Activated naive CD8-positive, alpha-beta T cell treated with anti-CD3 and anti-CD28 coated beads, Interleukin-2, amount 10 ng/mL, durations not matched to agents 7 days and 5 days (primary cell): Measurements from ENCODE around the gene MAML3. TPM values are rescaled to one million over a fixed set of nuclear protein-coding genes. Genes with fewer than 3 reads are reported as not detected.

Experiments used
- ATAC-seq: fragments of 150-1000 bp; cut with Tn5 transposase; one replicate; pipeline ENCODE4 v1.10.0; 2021; ENCODE audit warnings: low read depth, moderate library complexity
- POLR2A ChIA-PET: fragments of 350-600 bp; sonication (Branson Sonifier 250); formaldehyde crosslinking; loops from one replicate; lab custom pipeline; 2021; ENCODE audit warnings: antibody characterized with exemption; lab: Charles Lee
- DNase-seq: peaks from one replicate; pipeline ENCODE4 v3.0.0; 2021
- H3K27ac Mint-ChIP-seq: one replicate; pipeline ENCODE4 v1.8.0; 2022; ENCODE audit warnings: mild to moderate bottlenecking, mixed read lengths
- H3K27me3 Mint-ChIP-seq: one replicate; pipeline ENCODE4 v1.8.0; 2022; ENCODE audit warnings: mild to moderate bottlenecking, moderate library complexity, mixed read lengths
- H3K36me3 Mint-ChIP-seq: one replicate; pipeline ENCODE4 v1.8.0; 2021; ENCODE audit warnings: mild to moderate bottlenecking, mixed read lengths
- H3K4me1 Mint-ChIP-seq: one replicate; pipeline ENCODE4 v1.8.0; 2021; ENCODE audit warnings: mixed read lengths
- H3K4me3 Mint-ChIP-seq: one replicate; pipeline ENCODE4 v1.8.0; 2022; ENCODE audit warnings: mild to moderate bottlenecking, moderate library complexity, mixed read lengths
- H3K9me3 Mint-ChIP-seq: one replicate; pipeline ENCODE4 v1.8.0; 2021; ENCODE audit warnings: mixed read lengths
- total RNA-seq, 2 experiments: library from RNA; stranded (reverse); gene quantifications; one replicate each; pipeline ENCODE4 v1.2.3, GENCODE V29; 2021

Gene MAML3
- total RNA-seq, 2 experiments from 2014 or later, result 4.6 to 4.7 TPM

DNA sequence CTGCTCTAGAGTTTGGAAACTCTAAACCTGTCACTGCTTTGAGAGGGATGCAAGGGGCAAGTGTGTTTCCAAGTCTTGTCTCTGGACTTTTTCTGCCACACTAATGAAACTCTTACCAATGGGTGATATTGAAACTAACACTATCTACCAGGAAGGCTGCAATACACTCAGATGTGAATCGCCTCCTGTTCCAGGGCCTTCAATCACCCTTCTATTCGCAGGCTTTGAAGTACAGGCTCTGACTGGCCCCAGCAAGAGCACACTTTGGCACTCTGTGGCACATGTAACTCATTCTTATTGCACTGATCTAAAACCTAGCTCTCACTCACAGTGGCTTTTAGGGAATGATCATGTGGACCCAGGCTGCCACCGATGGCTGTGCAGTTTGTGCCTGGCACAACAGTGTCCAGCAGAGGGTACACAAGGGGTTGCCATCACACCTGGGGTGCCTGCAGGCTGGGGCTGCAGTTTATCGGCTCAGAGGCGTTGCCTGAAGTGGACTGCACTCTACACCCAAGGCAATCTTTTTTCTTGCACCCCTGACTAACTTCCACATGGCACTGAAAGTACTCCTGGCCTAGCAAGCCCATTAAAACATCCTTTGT, 277.5 kb downstream of the MAML3 start:
- Mint-ChIP-seq H3K27ac (no peak overlapping the region), H3K4me3 (no peak overlapping the region), H3K27me3 (no peaks in the 10 kb centered on the region), H3K9me3 (peaks cover 2% of the 10 kb centered on the region), H3K4me1 (peaks cover 9% of the 10 kb centered on the region), H3K36me3 (peaks cover 2% of the 10 kb centered on the region)
- POLR2A ChIA-PET, result no interaction called here
- no peak for DNase-seq
- no peak for ATAC-seq

- Mint-ChIP-seq H3K4me1 (peaks cover 11% of the 10 kb centered on the region), H3K9me3 (peaks cover 4% of the 10 kb centered on the region), H3K27ac (no peak overlapping the region), H3K27me3 (no peaks in the 10 kb centered on the region), H3K36me3 (peaks cover 2% of the 10 kb centered on the region), H3K4me3 (no peak overlapping the region)
- POLR2A ChIA-PET, result no interaction called here
- DNase-seq (no peak), ATAC-seq (no peak)
Observed at GRCh38 chr4:139875411-139875825, 278.6 kb downstream of the MAML3 start.

DNA sequence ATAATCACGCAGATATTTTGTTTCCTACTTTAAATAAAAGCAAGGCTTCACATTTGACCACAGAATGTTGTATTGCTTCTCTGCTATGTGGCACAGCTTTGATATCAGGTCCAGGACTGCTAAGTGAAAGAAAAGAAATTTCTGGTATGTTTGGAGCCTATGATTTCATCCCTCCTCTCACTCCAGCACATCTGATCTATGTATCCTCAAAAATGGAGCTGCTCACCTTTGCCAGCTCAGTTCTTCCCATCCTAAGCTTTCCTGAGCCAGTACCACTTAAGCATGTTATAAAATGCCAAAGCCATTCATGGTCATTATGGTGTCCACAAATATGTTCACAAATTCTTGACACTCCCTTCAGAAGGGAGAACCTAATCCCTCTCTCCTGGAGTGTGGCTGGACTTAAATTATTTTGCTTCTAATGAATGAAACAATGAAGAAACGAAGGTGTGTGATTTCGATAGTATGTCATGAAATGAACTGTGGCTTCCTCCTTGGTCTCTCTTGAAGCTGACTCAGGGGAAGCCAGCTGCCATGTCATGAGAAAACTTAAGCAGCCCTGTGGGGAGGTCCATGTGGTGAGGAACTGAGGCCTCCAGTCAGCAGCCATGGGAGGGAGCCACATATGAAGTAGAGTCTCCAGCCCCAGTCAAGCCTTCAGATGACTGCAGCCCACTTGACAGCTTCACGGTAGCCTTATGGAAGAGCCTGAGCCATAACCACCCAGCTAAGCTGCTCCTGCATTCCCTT, 280.7 kb downstream of the MAML3 start:
- DNase-seq, result no peak
- peaks cover 11% of the 10 kb centered on the region for H3K4me1 Mint-ChIP-seq
- peaks cover 2% of the 10 kb centered on the region for H3K36me3 Mint-ChIP-seq
- POLR2A ChIA-PET, result no interaction called here
- no peaks in the 10 kb centered on the region for H3K27me3 Mint-ChIP-seq
- ATAC-seq, result no peak
- no peak overlapping the region for H3K27ac Mint-ChIP-seq
- no peak overlapping the region for H3K4me3 Mint-ChIP-seq
- H3K9me3 Mint-ChIP-seq, result peaks cover 4% of the 10 kb centered on the region

- Mint-ChIP-seq H3K9me3 (peaks cover 4% of the 10 kb centered on the region), H3K4me3 (no peak overlapping the region), H3K27me3 (no peaks in the 10 kb centered on the region), H3K4me1 (peaks cover 11% of the 10 kb centered on the region), H3K27ac (no peak overlapping the region), H3K36me3 (peaks cover 2% of the 10 kb centered on the region)
- POLR2A ChIA-PET, result interaction anchor here (0.6 kb wide), 1 partner anchor 94 kb away, joined by 3 read pairs; no protein-coding TSS in a partner anchor
- ATAC-seq (no peak), DNase-seq (no peak)
Observed at GRCh38 chr4:139872274-139872673, 281.7 kb downstream of the MAML3 start.

GRCh38 chr4:139869810-139870209, 284.2 kb downstream of the MAML3 start:
- Mint-ChIP-seq H3K9me3 (peaks cover 4% of the 10 kb centered on the region), H3K36me3 (peaks cover 2% of the 10 kb centered on the region), H3K27ac (no peak overlapping the region), H3K27me3 (no peaks in the 10 kb centered on the region), H3K4me1 (peaks cover 9% of the 10 kb centered on the region), H3K4me3 (no peak overlapping the region)
- POLR2A ChIA-PET, result no interaction called here
- ATAC-seq (no peak), DNase-seq (no peak)

GRCh38 chr4:139866276-139866962, 287.6 kb downstream of the MAML3 start:
- ATAC-seq, result no peak
- H3K4me1 Mint-ChIP-seq, result peaks cover 2% of the 10 kb centered on the region
- POLR2A ChIA-PET, result no interaction called here
- H3K9me3 Mint-ChIP-seq, result peaks cover 2% of the 10 kb centered on the region
- H3K27ac Mint-ChIP-seq, result no peak overlapping the region
- H3K36me3 Mint-ChIP-seq, result no peaks in the 10 kb centered on the region
- no peak overlapping the region for H3K4me3 Mint-ChIP-seq
- DNase-seq, result no peak
- no peaks in the 10 kb centered on the region for H3K27me3 Mint-ChIP-seq

DNA sequence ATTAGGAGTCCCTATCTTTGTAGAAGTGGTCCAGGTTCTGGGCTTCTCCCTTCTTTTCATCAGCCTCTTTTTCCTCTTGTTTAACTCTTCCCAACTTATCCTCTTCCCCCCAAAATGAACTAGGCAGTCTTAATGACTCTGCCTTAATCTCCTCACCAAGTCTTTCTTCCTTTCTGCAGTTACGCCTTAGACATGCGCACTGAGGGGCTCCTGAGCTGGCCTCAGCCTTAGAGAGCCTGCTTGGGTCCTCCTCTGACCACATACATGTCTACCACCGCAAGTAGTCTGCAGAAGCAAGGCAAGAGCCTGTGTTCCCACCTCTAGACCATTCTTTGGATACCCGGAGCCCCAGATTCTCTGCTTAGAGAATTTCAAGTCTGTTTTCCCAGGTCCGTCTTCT, 288.4 kb downstream of the MAML3 start:
- Mint-ChIP-seq H3K27me3 (no peaks in the 10 kb centered on the region), H3K27ac (no peak overlapping the region), H3K4me3 (no peak overlapping the region), H3K4me1 (no peaks in the 10 kb centered on the region), H3K9me3 (no peaks in the 10 kb centered on the region), H3K36me3 (no peaks in the 10 kb centered on the region)
- ATAC-seq, result no peak
- POLR2A ChIA-PET, result no interaction called here
- DNase-seq, result no peak

DNA sequence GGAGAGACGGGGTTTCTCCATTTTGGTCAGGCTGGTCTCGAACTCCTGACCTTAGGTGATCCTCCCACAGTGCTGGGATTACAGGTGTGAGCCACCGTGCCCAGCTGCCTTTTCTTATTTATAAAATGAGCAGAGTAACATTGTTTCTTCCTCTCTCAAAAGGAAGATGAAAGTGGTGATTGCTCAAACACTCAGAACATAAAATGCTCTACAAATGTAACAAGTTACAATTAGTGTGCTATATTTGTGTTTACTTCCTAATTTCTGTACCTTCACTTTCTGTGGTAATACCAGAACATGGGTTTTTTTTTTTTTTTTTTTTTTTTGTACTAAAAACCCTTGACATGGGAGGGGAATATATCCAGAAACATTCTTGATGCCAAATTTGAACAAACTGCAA, 290.5 kb downstream of the MAML3 start:
- Mint-ChIP-seq H3K27ac (no peak overlapping the region), H3K36me3 (no peaks in the 10 kb centered on the region), H3K4me3 (no peak overlapping the region), H3K27me3 (no peaks in the 10 kb centered on the region), H3K9me3 (no peaks in the 10 kb centered on the region), H3K4me1 (peaks cover 5% of the 10 kb centered on the region)
- ATAC-seq, result no peak
- POLR2A ChIA-PET, result no interaction called here
- DNase-seq, result no peak

DNA sequence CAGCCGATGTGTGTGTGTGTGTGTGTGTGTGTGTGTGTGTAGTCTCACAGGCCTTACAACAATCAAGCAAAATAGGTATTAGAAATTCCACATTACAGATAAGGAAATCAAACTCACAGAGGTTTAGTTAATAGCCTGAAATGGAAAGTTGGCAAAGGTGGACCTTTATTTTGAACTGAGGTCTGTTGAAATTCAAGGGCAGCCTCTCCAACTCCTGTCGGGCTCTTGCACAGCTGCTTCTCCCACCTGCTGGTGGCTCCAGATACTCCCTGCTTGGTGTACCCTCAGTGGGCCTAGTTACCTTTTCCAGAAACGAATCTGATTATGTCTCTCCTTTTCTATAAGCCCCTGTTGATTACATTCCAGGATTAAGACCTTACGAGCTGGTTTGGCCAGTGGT, 292.5 kb downstream of the MAML3 start:
- ATAC-seq (no peak), DNase-seq (no peak)
- H3K4me3 Mint-ChIP-seq, result no peak overlapping the region
- no peaks in the 10 kb centered on the region for H3K27me3 Mint-ChIP-seq
- no peaks in the 10 kb centered on the region for H3K9me3 Mint-ChIP-seq
- peaks cover 19% of the 10 kb centered on the region for H3K4me1 Mint-ChIP-seq
- POLR2A ChIA-PET, result no interaction called here
- no peak overlapping the region for H3K27ac Mint-ChIP-seq
- H3K36me3 Mint-ChIP-seq, result peaks cover 1% of the 10 kb centered on the region

DNA sequence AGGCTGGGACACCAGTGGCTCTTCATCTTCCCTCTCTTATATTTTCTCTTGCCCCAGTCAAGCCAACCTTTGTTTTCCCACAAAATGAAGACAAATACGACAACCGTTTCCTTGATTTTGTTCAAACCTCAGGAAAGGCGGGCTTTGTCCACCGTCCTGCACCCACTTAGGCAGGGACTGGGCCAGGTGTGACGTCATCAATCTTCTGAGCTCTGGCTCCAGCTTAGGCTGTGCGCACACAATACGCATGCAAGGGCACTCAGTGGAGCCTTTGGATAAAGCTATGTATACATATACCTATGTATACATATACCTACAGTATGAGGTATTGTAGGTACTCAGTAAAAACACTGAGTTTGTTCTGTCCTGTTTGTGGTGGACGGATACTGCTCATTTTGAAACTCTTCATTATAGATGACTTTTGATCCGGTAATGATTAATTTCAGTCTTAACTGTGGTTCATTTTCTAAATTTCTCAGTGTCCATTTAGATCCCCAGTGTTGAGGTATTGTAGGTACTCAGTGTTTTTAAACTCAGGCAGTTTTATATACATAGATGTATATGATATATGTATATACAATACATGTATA, 293.5 kb downstream of the MAML3 start:
- POLR2A ChIA-PET, result no interaction called here
- Mint-ChIP-seq H3K4me1 (peaks cover 26% of the 10 kb centered on the region), H3K9me3 (no peaks in the 10 kb centered on the region), H3K4me3 (no peak overlapping the region), H3K27me3 (no peaks in the 10 kb centered on the region), H3K36me3 (peaks cover 5% of the 10 kb centered on the region), H3K27ac (no peak overlapping the region)
- ATAC-seq (no peak), DNase-seq (no peak)

GRCh38 chr4:139859876-139860275, 294.1 kb downstream of the MAML3 start:
- peaks cover 26% of the 10 kb centered on the region for H3K4me1 Mint-ChIP-seq
- no peak overlapping the region for H3K4me3 Mint-ChIP-seq
- H3K9me3 Mint-ChIP-seq, result no peaks in the 10 kb centered on the region
- H3K27ac Mint-ChIP-seq, result no peak overlapping the region
- DNase-seq (no peak), ATAC-seq (no peak)
- peaks cover 5% of the 10 kb centered on the region for H3K36me3 Mint-ChIP-seq
- POLR2A ChIA-PET, result no interaction called here
- no peaks in the 10 kb centered on the region for H3K27me3 Mint-ChIP-seq

GRCh38 chr4:139858436-139859205, 295.4 kb downstream of the MAML3 start:
- no peak overlapping the region for H3K27ac Mint-ChIP-seq

GRCh38 chr4:139857977-139858376, 296.0 kb downstream of the MAML3 start:
- Mint-ChIP-seq H3K27me3 (peaks cover 2% of the 10 kb centered on the region), H3K4me1 (peaks cover 26% of the 10 kb centered on the region), H3K36me3 (peaks cover 5% of the 10 kb centered on the region), H3K9me3 (no peaks in the 10 kb centered on the region), H3K27ac (no peak overlapping the region), H3K4me3 (no peak overlapping the region)
- POLR2A ChIA-PET, result interaction anchor here (0.7 kb wide), 1 partner anchor 402 kb away, joined by 3 read pairs; no protein-coding TSS in a partner anchor
- ATAC-seq (no peak), DNase-seq (no peak)

More at GRCh38 chr4:139858436-139859205, 295.4 kb downstream of the MAML3 start:
- POLR2A ChIA-PET, result no interaction called here
- Mint-ChIP-seq H3K4me1 (peaks cover 26% of the 10 kb centered on the region), H3K27me3 (no peaks in the 10 kb centered on the region), H3K36me3 (peaks cover 5% of the 10 kb centered on the region), H3K9me3 (no peaks in the 10 kb centered on the region), H3K4me3 (no peak overlapping the region)
- DNase-seq (no peak), ATAC-seq (no peak)
